ENCODE results near the gene PAPSS2. TPM values are rescaled to one million over a fixed set of nuclear protein-coding genes. Genes with fewer than 3 reads are reported as not detected.

PAPSS2 gene
- total RNA-seq, 1 experiment from 2014 or later: 14.6 TPM

DNA sequence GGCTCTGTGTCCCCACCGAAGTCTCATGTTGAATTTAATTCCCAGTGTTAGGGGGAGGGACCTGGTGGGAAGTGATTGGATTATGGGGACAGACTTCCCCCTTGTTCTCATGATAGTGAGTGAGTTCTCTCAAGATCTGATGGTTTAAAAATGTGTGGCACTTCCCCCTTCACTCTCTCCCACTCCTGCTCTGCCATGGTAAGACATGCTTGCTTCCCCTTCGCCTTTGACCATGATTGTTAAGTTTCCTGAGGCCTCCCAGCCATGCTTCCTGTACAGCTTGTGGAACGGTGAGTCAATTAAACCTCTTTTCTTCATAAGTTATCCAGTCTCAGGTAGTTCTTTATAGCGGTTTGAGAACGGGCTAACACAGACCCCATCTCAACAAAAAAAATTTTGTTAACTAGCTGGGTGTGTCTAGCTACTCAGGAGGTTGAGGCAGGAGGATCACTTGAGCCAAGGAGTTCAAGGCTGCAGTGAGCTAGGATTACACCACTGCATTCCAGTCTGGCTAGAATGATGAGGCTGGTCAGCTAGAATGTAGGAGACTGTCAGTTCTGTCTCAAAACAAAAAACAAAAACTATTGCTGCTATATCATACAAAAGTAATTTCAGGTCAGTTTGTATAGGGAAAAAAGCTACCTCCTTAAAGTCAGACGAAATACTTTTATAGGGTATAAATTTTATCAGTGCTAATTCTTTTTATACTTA, 100.7 kb downstream of the PAPSS2 start:
- BruUV-seq (replicated peaks): no TSS peak
- Histone ChIP-seq H3K27ac (ENCODE audit: low read depth, low read length) (no peak overlapping the region), H3K79me2 (ENCODE audit: insufficient read depth, low read length) (no peaks in the 10 kb centered on the region; the same call in 1 of the 2 replicates), H3K9ac (ENCODE audit: low read length) (no peak overlapping the region), H2AFZ (ENCODE audit: low read depth, low read length, poor library complexity, severe bottlenecking) (no peak overlapping the region), H3K9me2 (ENCODE audit: insufficient read depth) (no peaks in the 10 kb centered on the region), H3K4me1 (ENCODE audit: control insufficient read depth in 1 of 2, insufficient read depth in 2 of 2, low read length in 2 of 2) (peaks cover 11 to 19% of the 10 kb centered on the region in 2 experiments), H3K4me3 (replicated peaks in 1 of 2; ENCODE audit: low read depth in 1 of 2, low read length in 2 of 2) (no peak overlapping the region), H3K9me3 (ENCODE audit: control insufficient read depth in 1 of 2, insufficient read depth in 1 of 2, low read depth in 1 of 2, low read length in 2 of 2) (no peaks in the 10 kb centered on the region), H3K27me3 (ENCODE audit: insufficient read depth, low read length) (no peaks in the 10 kb centered on the region), H4K20me1 (ENCODE audit: insufficient read depth) (0 out of 2 replicates have a peak, but pooled peaks cover 4% of the 10 kb centered on the region), H3K4me2 (ENCODE audit: low read length) (no peak overlapping the region), H3K36me3 (ENCODE audit: control insufficient read depth in 1 of 2, insufficient read depth in 2 of 2, low read length in 2 of 2) (peaks cover 9 to 10% of the 10 kb centered on the region in 2 experiments; a peak in 3 of 4 replicates)
- TF ChIP-seq ELF1 (IDR thresholded peaks at IDR 0.05; ENCODE audit: borderline replicate concordance, low read depth) (no peak), TCF7L2 (IDR thresholded peaks at IDR 0.05; ENCODE audit: borderline replicate concordance, extremely low read depth, insufficient read depth, insufficient read length) (no peak), FOSL1 (IDR thresholded peaks at IDR 0.05; ENCODE audit: low read depth) (no peak), YY1 (IDR thresholded peaks at IDR 0.05; ENCODE audit: extremely low read depth, insufficient replicate concordance, low read depth, low read length) (no peak), SIN3A (IDR thresholded peaks at IDR 0.05; ENCODE audit: low read depth) (no peak)
- TF ChIP-seq, protein P1, sequence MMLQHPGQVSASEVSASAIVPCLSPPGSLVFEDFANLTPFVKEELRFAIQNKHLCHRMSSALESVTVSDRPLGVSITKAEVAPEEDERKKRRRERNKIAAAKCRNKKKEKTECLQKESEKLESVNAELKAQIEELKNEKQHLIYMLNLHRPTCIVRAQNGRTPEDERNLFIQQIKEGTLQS (IDR thresholded peaks at IDR 0.05): no peak
- TF ChIP-seq, protein P2, sequence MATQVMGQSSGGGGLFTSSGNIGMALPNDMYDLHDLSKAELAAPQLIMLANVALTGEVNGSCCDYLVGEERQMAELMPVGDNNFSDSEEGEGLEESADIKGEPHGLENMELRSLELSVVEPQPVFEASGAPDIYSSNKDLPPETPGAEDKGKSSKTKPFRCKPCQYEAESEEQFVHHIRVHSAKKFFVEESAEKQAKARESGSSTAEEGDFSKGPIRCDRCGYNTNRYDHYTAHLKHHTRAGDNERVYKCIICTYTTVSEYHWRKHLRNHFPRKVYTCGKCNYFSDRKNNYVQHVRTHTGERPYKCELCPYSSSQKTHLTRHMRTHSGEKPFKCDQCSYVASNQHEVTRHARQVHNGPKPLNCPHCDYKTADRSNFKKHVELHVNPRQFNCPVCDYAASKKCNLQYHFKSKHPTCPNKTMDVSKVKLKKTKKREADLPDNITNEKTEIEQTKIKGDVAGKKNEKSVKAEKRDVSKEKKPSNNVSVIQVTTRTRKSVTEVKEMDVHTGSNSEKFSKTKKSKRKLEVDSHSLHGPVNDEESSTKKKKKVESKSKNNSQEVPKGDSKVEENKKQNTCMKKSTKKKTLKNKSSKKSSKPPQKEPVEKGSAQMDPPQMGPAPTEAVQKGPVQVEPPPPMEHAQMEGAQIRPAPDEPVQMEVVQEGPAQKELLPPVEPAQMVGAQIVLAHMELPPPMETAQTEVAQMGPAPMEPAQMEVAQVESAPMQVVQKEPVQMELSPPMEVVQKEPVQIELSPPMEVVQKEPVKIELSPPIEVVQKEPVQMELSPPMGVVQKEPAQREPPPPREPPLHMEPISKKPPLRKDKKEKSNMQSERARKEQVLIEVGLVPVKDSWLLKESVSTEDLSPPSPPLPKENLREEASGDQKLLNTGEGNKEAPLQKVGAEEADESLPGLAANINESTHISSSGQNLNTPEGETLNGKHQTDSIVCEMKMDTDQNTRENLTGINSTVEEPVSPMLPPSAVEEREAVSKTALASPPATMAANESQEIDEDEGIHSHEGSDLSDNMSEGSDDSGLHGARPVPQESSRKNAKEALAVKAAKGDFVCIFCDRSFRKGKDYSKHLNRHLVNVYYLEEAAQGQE (IDR thresholded peaks at IDR 0.05; ENCODE audit: low read depth): no peak
- TF ChIP-seq, protein P3, sequence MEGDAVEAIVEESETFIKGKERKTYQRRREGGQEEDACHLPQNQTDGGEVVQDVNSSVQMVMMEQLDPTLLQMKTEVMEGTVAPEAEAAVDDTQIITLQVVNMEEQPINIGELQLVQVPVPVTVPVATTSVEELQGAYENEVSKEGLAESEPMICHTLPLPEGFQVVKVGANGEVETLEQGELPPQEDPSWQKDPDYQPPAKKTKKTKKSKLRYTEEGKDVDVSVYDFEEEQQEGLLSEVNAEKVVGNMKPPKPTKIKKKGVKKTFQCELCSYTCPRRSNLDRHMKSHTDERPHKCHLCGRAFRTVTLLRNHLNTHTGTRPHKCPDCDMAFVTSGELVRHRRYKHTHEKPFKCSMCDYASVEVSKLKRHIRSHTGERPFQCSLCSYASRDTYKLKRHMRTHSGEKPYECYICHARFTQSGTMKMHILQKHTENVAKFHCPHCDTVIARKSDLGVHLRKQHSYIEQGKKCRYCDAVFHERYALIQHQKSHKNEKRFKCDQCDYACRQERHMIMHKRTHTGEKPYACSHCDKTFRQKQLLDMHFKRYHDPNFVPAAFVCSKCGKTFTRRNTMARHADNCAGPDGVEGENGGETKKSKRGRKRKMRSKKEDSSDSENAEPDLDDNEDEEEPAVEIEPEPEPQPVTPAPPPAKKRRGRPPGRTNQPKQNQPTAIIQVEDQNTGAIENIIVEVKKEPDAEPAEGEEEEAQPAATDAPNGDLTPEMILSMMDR (IDR thresholded peaks at IDR 0.05 in 2 of 3, conservative IDR thresholded peaks at IDR 0.05 in 1 of 3; ENCODE audit: borderline replicate concordance in 1 of 3, insufficient read depth in 1 of 3, low read depth in 2 of 3, low read length in 2 of 3): no peak
- intact Hi-C loops (cut with micrococcal nuclease): no loop called here
- ChIA-PET CTCF (interaction anchor here (1.0 kb wide), 1 partner anchor 26 kb away, joined by 4 read pairs; no protein-coding TSS in a partner anchor), POLR2A (interaction anchor here (1.0 kb wide), 1 partner anchor 10 kb away, joined by 3 read pairs; no protein-coding TSS in a partner anchor), RAD21 (ENCODE audit: low non-redundant PET in 1 of 2, low total read pairs in 2 of 2, uncharacterized antibody in 2 of 2, unreplicated experiment in 2 of 2) (no interaction called here)
- ATAC-seq: no peak
- no peak for DNase-seq (ENCODE audit: low read depth, low spot score)
